ENCODE measurements around the gene KIRREL3.

The KIRREL3 gene

DNA sequence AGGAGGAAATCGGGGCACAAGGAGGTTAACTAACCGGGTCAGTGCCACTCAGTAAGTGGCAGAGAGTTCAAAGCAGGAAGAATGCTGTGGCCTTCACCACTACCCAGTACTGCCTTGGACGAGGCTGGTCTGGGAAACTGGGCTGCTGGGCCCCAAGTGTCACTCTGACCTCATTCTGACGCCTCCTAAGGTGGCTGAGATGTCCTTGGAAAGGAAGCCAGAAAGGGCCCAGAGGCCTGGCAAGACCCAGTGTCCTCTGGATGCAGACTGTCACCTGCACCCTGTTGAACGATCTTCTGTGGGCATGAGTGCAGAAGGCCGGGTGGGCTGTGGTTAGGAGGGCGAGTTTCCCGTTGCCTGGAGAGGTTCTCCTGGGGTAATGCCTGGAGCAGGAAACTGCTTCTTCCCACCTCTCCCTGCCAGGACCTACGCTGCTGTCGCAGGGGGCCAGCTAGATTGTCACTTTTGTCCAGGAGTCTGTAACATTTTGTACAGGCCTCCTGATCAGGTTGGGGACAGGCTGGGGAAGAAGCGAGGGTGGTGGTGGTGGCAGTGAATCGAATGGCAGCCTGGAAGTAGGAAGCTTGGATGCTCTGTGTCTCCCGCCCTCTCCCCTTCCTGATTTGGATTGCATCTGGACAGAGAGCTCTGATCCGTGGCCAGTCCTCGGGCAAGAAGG is 540.0 kb downstream of the KIRREL3 start:
- TF ChIP-seq CTCF (conservative IDR thresholded peaks at IDR 0.05): no peak
- H3K27ac ChIP-seq: no peak overlapping the region

DNA sequence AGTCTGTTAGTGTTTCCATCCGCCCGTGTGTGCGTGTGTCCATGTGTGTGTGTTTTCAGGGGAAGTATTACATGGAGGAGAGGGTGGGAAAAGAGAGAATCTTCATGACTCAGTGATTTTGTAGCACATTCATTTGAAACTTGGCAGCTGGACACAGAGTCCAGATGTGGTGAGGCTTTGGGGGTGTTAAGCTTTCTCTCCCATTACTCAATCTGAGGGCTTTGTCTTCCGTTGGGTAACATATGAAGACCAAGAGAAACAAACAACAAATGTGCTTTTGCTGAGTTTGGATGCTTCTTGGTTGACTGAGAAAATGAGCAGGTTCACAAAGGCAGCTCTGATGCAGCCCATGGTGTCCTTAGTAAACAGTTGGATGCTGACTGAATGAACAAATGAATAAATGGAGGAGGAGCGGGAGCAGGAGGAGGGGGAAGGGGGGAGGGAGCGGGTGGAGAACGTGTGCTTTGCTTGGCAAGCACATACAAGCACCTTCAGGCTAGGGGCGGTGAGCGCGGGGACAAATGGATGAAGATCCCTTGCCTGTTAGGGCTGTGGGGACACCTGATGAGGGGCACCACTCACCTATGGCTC is 540.8 kb downstream of the KIRREL3 start:
- no peak for TF ChIP-seq CTCF (conservative IDR thresholded peaks at IDR 0.05)
- no peak overlapping the region for H3K27ac ChIP-seq

- no peak for TF ChIP-seq CTCF (conservative IDR thresholded peaks at IDR 0.05)
- no peak overlapping the region for H3K27ac ChIP-seq
Observed at GRCh38 chr11:126457817-126458216, 542.8 kb downstream of the KIRREL3 start.

- no peak overlapping the region for H3K27ac ChIP-seq
- no peak for TF ChIP-seq CTCF (conservative IDR thresholded peaks at IDR 0.05)
Observed at GRCh38 chr11:126456783-126457542, 543.6 kb downstream of the KIRREL3 start.

DNA sequence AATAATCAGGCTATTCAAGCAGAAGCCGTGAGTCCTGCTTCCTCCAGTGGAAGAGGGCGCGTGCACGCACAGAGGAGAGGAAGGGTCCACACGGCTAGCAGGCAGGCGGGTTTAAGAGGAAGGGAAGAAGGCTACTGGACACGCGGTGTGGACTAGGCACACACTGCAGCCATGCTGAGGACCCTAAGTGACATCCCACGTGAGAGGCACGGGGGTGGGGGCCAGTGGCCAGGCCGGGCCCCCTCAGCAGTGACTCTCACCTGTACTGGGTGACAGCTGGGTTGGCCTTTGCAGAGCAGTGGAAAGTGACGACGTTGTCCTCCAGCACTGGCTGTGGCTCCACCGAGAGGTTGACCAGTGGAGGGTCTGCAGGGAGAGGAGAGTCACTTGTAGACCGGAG is 544.5 kb downstream of the KIRREL3 start:
- TF ChIP-seq CTCF (conservative IDR thresholded peaks at IDR 0.05): no peak
- no peak overlapping the region for H3K27ac ChIP-seq

- no peak overlapping the region for H3K27ac ChIP-seq
- TF ChIP-seq CTCF (conservative IDR thresholded peaks at IDR 0.05): no peak
Observed at GRCh38 chr11:126452241-126453101, 548.1 kb downstream of the KIRREL3 start.
